Muscle of back (tissue), 11 donors: ENCODE data around the gene SIK3. TPM values are rescaled to one million over a fixed set of nuclear protein-coding genes. Genes with fewer than 3 reads are reported as not detected.
A peak's percentile ranks its signal among the peaks of the same experiment; 100 is the strongest.

Experiments used
- DNase-seq, 3 donors: peaks; one replicate each; pipeline versions ENCODE4 v3.0.0 to v3.0.0-alpha.2; 2013
- polyA plus RNA-seq, 10 donors: library from polyadenylated mRNA; unstranded; fragments of 120-200 nt; gene quantifications; one replicate each; pipeline ENCODE4 v1.2.1, GENCODE V29; 2013; ENCODE audit not compliant: insufficient read length in 10 of 10

The SIK3 gene
- polyA plus RNA-seq, 10 donors, result 28.3 to 42.5 (median 33.2) TPM

GRCh38 chr11:116797816-116798215 lies 300.4 kb downstream of the SIK3 start:
- no peak for DNase-seq

- DNase-seq, result no peak
Measured at GRCh38 chr11:116796548-116796947, 301.7 kb downstream of the SIK3 start.

GRCh38 chr11:116794851-116795250 lies 303.4 kb downstream of the SIK3 start:
- DNase-seq, result no peak

GRCh38 chr11:116793772-116794097 lies 304.5 kb downstream of the SIK3 start:
- peak in 1 of 3 donors; percentile 8 for DNase-seq

Other genes starting within 250 kb of the SIK3 start
- 10 to 100 TPM; 40.7 to 57.2 (median 48.9) TPM for gene PAFAH1B2, start 45.9 kb upstream of the SIK3 start, polyA plus RNA-seq
- 10 to 100 TPM; 23.0 to 42.5 (median 31.4) TPM for gene SIDT2, start 80.3 kb upstream of the SIK3 start, polyA plus RNA-seq
- 100 to 1,000 TPM in 4 of 10 donors, 10 to 100 TPM in 6; 73.2 to 121 (median 92.2) TPM for gene TAGLN, start 100.9 kb upstream of the SIK3 start, polyA plus RNA-seq
- 10 to 100 TPM; 17.8 to 33.1 (median 22.9) TPM for gene PCSK7, start 133.6 kb upstream of the SIK3 start, polyA plus RNA-seq
- 10 to 100 TPM; 13.5 to 22.5 (median 18.4) TPM for gene RNF214, start 134.2 kb upstream of the SIK3 start, polyA plus RNA-seq
- 10 to 100 TPM in 8 of 10 donors, 1 to 10 TPM in 2; 8.7 to 17.1 (median 13.2) TPM for gene BACE1-AS, start 192.9 kb upstream of the SIK3 start, polyA plus RNA-seq
- gene BACE1, start 217.8 kb upstream of the SIK3 start, polyA plus RNA-seq, result 10 to 100 TPM; 31.7 to 41.2 (median 37.8) TPM
- 10 to 100 TPM in 8 of 10 donors, 1 to 10 TPM in 2; 9.5 to 18.6 (median 13.3) TPM for gene CEP164, start 229.4 kb upstream of the SIK3 start, polyA plus RNA-seq